HCT116 (cell line): ENCODE data around the gene CFAP77. TPM values are rescaled to one million over a fixed set of nuclear protein-coding genes. Genes with fewer than 3 reads are reported as not detected.

Source experiments
- ATAC-seq: fragments of 200-7000 bp; cut with Tn5 transposase; 2 replicates; pipeline ENCODE4 v1.9.1; 2020; ENCODE audit warnings: mild to moderate bottlenecking, moderate library complexity
- BruUV-seq: library from RNA; stranded (reverse); fragments of 400-500 nt; replicated peaks from 2 replicates; lab custom pipeline; 2021; lab: Mats Ljungman, UMichigan
- CTCF ChIA-PET: fragments of 300-600 bp; sonication (Branson Sonifier 250); formaldehyde crosslinking; loops from one replicate; lab custom pipeline; 2021; ENCODE audit warnings: antibody characterized with exemption; lab: Charles Lee
- POLR2A ChIA-PET: fragments of 300-600, 350-600 bp; sonication (Branson Sonifier 250); formaldehyde crosslinking; loops from one replicate; lab custom pipeline; 2021; ENCODE audit warnings: antibody characterized with exemption; lab: Charles Lee
- RAD21 ChIA-PET, 2 experiments: fragments of 300-600 bp; sonication (Branson Sonifier 250); formaldehyde crosslinking; loops; one replicate each; lab custom pipeline; 2023; ENCODE audit warnings: low total read pairs in 2 of 2; ENCODE audit not compliant: uncharacterized antibody in 2 of 2, unreplicated experiment in 2 of 2, low non-redundant PET in 1 of 2; lab: Charles Lee
- DNase-seq: peaks from one replicate; pipeline ENCODE4 v3.0.0-alpha.2; 2010; ENCODE audit warnings: low read depth, low spot score
- H2AFZ ChIP-seq: fragments of 200-600 bp; shearing (Covaris generic), sonication (generic); 2 replicates; pipeline ENCODE4 v1.6.1; 2017; ENCODE audit warnings: low read depth, mixed run types, mixed read lengths, antibody characterized with exemption, low read length; ENCODE audit not compliant: poor library complexity, severe bottlenecking
- H3K27ac ChIP-seq: 2 replicates; pipeline ENCODE4 v1.5.1; 2012; ENCODE audit warnings: low read depth, low read length
- H3K27me3 ChIP-seq: fragments of 200-600 bp; sonication (generic); 2 replicates; pipeline ENCODE4 v1.6.1; 2016; ENCODE audit warnings: mixed run types, low read length, mixed read lengths; ENCODE audit not compliant: insufficient read depth
- H3K36me3 ChIP-seq, 2 experiments: fragments of 200-500 bp in 1 of 2; fragments of 200-600 bp in 1 of 2; sonication (Bioruptor generic) in 1 of 2; sonication (generic) in 1 of 2; 2 replicates each; pipeline versions ENCODE4 v1.5.1 to v1.6.1; 2014 to 2016; ENCODE audit warnings: low read length in 2 of 2, inconsistent platforms in 1 of 2, mixed read lengths in 1 of 2, mixed run types in 1 of 2; ENCODE audit not compliant: insufficient read depth in 2 of 2, control insufficient read depth in 1 of 2
- H3K4me1 ChIP-seq, 2 experiments: fragments of 200-600 bp in 1 of 2; sonication (generic) in 1 of 2; 2 replicates each; pipeline versions ENCODE4 v1.5.1 to v1.6.1; 2012 to 2017; ENCODE audit warnings: low read length in 2 of 2, inconsistent platforms in 1 of 2, mild to moderate bottlenecking in 1 of 2, mixed read lengths in 1 of 2, mixed run types in 1 of 2, moderate library complexity in 1 of 2; ENCODE audit not compliant: insufficient read depth in 2 of 2, control insufficient read depth in 1 of 2
- H3K4me2 ChIP-seq: fragments of 200-600 bp; sonication (generic); 2 replicates; pipeline ENCODE4 v1.6.1; 2017; ENCODE audit warnings: mixed run types, low read length, mixed read lengths
- H3K4me3 ChIP-seq, 2 experiments: fragments of 200-600 bp in 1 of 2; sonication (generic) in 1 of 2; replicated peaks in 1 of 2; 2 replicates each; pipeline ENCODE4 v1.5.1; 2011 to 2016; ENCODE audit warnings: low read length in 2 of 2, control low read depth in 1 of 2, low read depth in 1 of 2, mild to moderate bottlenecking in 1 of 2, mixed read lengths in 1 of 2, mixed run types in 1 of 2
- H3K79me2 ChIP-seq: fragments of 200-600 bp; sonication (generic); 2 replicates; pipeline ENCODE4 v1.6.1; 2017; ENCODE audit warnings: mild to moderate bottlenecking, mixed run types, low read length, moderate library complexity, mixed read lengths; ENCODE audit not compliant: insufficient read depth
- H3K9ac ChIP-seq: fragments of 200-600 bp; sonication (generic); 2 replicates; pipeline ENCODE4 v1.6.1; 2016; ENCODE audit warnings: low read length, mixed read lengths
- H3K9me2 ChIP-seq: fragments of 200-600 bp; sonication (generic), shearing (Covaris generic); 2 replicates; pipeline ENCODE4 v1.6.1; 2017; ENCODE audit warnings: mixed run types, mild to moderate bottlenecking, moderate library complexity; ENCODE audit not compliant: insufficient read depth
- H3K9me3 ChIP-seq, 2 experiments: fragments of 200-500 bp in 1 of 2; fragments of 200-600 bp in 1 of 2; sonication (Bioruptor generic) in 1 of 2; sonication (generic) in 1 of 2; 2 replicates each; pipeline ENCODE4 v1.6.1; 2014 to 2017; ENCODE audit warnings: low read length in 2 of 2, mixed read lengths in 2 of 2, inconsistent platforms in 1 of 2, low read depth in 1 of 2, mild to moderate bottlenecking in 1 of 2, mixed run types in 1 of 2, moderate library complexity in 1 of 2; ENCODE audit not compliant: control insufficient read depth in 1 of 2, insufficient read depth in 1 of 2
- H4K20me1 ChIP-seq: fragments of 200-600 bp; sonication (generic), shearing (Covaris generic); 2 replicates; pipeline ENCODE4 v1.6.1; 2017; ENCODE audit warnings: mixed run types, mild to moderate bottlenecking, moderate library complexity; ENCODE audit not compliant: insufficient read depth
- CBX3 ChIP-seq: IDR thresholded peaks from 2 replicates; pipeline ENCODE4 v1.6.1; 2012; ENCODE audit warnings: low read depth
- CEBPB ChIP-seq: IDR thresholded peaks from 2 replicates; pipeline ENCODE4 v1.6.1; 2012; ENCODE audit warnings: low read depth
- ELF1 ChIP-seq: IDR thresholded peaks from 2 replicates; pipeline ENCODE4 v1.6.1; 2012; ENCODE audit warnings: low read depth, borderline replicate concordance
- EZH2 ChIP-seq: fragments of 200-600 bp; sonication (generic); IDR thresholded peaks from 2 replicates; pipeline ENCODE4 v1.6.1; 2017; ENCODE audit warnings: antibody characterized with exemption, mixed run types
- EZH2phosphoT487 ChIP-seq: fragments of 200-600 bp; IDR thresholded peaks from 2 replicates; pipeline ENCODE4 v1.6.1; 2018; ENCODE audit warnings: antibody characterized with exemption, borderline replicate concordance
- FOSL1 ChIP-seq: IDR thresholded peaks from 2 replicates; pipeline ENCODE4 v1.6.1; 2012; ENCODE audit warnings: low read depth
- JUND ChIP-seq: IDR thresholded peaks from 2 replicates; pipeline ENCODE4 v1.6.1; 2012
- POLR2A ChIP-seq: IDR thresholded peaks from 2 replicates; pipeline ENCODE4 v1.7.0; 2011; ENCODE audit warnings: borderline replicate concordance; ENCODE audit not compliant: insufficient read depth, insufficient read length; ENCODE audit errors: extremely low read depth
- POLR2AphosphoS5 ChIP-seq: IDR thresholded peaks from 2 replicates; pipeline ENCODE4 v1.6.1; 2011; ENCODE audit warnings: mild to moderate bottlenecking, low read depth, low read length, moderate library complexity
- RAD21 ChIP-seq: IDR thresholded peaks from 2 replicates; pipeline ENCODE4 v1.6.1; 2012; ENCODE audit warnings: low read depth, mild to moderate bottlenecking
- SIN3A ChIP-seq: IDR thresholded peaks from 2 replicates; pipeline ENCODE4 v1.6.1; 2012; ENCODE audit warnings: low read depth
- YY1 ChIP-seq: IDR thresholded peaks from 2 replicates; pipeline ENCODE4 v1.6.1; 2011; ENCODE audit warnings: low read length, low read depth, moderate library complexity, mild to moderate bottlenecking; ENCODE audit not compliant: insufficient replicate concordance; ENCODE audit errors: extremely low read depth
- ZFX ChIP-seq: fragments of 450-650 bp; IDR thresholded peaks from 2 replicates; pipeline ENCODE4 v1.6.1; 2017
- ZNF274 ChIP-seq: fragments of 200-500 bp; sonication (Bioruptor generic); IDR thresholded peaks from 2 replicates; pipeline ENCODE4 v1.6.1; 2014; ENCODE audit warnings: mild to moderate bottlenecking, low read depth, low read length, inconsistent platforms
- intact Hi-C: fragments of 100-400 bp; cut with micrococcal nuclease; formaldehyde crosslinking; loops from 2 replicates; pipeline ENCODE4 v1.10.0; 2022
- total RNA-seq: library from RNA; stranded (reverse); gene quantifications from one replicate; pipeline ENCODE4 v1.2.1, GENCODE V29; 2021; ENCODE audit not compliant: unreplicated experiment
- TF ChIP-seq, protein P1 (sequence below): IDR thresholded peaks from 2 replicates; pipeline ENCODE4 v1.6.1; 2012
- TF ChIP-seq, protein P2 (sequence below): IDR thresholded peaks from 2 replicates; pipeline ENCODE4 v1.6.1; 2011; ENCODE audit warnings: mild to moderate bottlenecking, low read length, moderate library complexity; ENCODE audit not compliant: insufficient replicate concordance; ENCODE audit errors: extremely low read depth
- TF ChIP-seq, protein P3 (sequence below): IDR thresholded peaks from 2 replicates; pipeline ENCODE4 v1.6.1; 2012; ENCODE audit warnings: low read depth

Gene CFAP77
- total RNA-seq, 1 experiment from 2014 or later, result 0.98 TPM

DNA sequence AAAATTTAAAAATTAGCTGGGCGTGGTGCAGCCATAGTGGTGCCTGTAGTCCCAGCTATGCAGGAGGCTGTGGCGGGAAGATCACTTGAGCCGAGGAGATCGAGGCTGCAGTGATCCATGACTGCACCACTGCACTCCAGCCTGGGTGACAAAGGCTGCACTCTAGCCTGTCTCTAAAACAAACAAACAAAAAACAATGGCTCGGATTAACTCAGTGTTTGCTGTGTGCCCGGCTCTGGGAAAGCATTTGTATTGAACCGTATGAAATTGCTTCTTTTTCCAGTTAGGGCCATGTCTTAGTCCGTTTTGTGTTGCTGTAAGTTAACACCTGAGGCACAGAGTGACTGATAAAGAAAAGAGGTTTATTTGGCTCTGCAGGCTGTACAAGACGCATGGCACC is 62.6 kb downstream of the CFAP77 start:
- BruUV-seq, result no TSS peak
- H3K79me2 ChIP-seq, result no peaks in the 10 kb centered on the region
- DNase-seq (no peak), ATAC-seq (no peak)
- no peak overlapping the region for H3K4me2 ChIP-seq
- H3K9me3 ChIP-seq, result no peaks in the 10 kb centered on the region
- ChIA-PET POLR2A (no interaction called here), RAD21 (no interaction called here), CTCF (no interaction called here)
- H3K4me3 ChIP-seq, result no peak overlapping the region
- intact Hi-C loops, result no loop called here
- no peaks in the 10 kb centered on the region for H3K4me1 ChIP-seq
- TF ChIP-seq ZFX, result no peak
- no peak for TF ChIP-seq POLR2A
- TF ChIP-seq ZNF274, result no peak
- no peak for TF ChIP-seq JUND
- TF ChIP-seq, protein P1, sequence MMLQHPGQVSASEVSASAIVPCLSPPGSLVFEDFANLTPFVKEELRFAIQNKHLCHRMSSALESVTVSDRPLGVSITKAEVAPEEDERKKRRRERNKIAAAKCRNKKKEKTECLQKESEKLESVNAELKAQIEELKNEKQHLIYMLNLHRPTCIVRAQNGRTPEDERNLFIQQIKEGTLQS, result no peak
- no peak for TF ChIP-seq EZH2phosphoT487
- TF ChIP-seq YY1, result no peak
- no peak for TF ChIP-seq SIN3A
- TF ChIP-seq, protein P2, sequence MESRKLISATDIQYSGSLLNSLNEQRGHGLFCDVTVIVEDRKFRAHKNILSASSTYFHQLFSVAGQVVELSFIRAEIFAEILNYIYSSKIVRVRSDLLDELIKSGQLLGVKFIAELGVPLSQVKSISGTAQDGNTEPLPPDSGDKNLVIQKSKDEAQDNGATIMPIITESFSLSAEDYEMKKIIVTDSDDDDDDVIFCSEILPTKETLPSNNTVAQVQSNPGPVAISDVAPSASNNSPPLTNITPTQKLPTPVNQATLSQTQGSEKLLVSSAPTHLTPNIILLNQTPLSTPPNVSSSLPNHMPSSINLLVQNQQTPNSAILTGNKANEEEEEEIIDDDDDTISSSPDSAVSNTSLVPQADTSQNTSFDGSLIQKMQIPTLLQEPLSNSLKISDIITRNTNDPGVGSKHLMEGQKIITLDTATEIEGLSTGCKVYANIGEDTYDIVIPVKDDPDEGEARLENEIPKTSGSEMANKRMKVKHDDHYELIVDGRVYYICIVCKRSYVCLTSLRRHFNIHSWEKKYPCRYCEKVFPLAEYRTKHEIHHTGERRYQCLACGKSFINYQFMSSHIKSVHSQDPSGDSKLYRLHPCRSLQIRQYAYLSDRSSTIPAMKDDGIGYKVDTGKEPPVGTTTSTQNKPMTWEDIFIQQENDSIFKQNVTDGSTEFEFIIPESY, result no peak
- no peak for TF ChIP-seq ELF1
- TF ChIP-seq CBX3, result no peak
- no peak for TF ChIP-seq CEBPB
- TF ChIP-seq EZH2, result no peak
- no peak for TF ChIP-seq FOSL1
- TF ChIP-seq POLR2AphosphoS5, result no peak
- no peak for TF ChIP-seq RAD21
- TF ChIP-seq, protein P3, sequence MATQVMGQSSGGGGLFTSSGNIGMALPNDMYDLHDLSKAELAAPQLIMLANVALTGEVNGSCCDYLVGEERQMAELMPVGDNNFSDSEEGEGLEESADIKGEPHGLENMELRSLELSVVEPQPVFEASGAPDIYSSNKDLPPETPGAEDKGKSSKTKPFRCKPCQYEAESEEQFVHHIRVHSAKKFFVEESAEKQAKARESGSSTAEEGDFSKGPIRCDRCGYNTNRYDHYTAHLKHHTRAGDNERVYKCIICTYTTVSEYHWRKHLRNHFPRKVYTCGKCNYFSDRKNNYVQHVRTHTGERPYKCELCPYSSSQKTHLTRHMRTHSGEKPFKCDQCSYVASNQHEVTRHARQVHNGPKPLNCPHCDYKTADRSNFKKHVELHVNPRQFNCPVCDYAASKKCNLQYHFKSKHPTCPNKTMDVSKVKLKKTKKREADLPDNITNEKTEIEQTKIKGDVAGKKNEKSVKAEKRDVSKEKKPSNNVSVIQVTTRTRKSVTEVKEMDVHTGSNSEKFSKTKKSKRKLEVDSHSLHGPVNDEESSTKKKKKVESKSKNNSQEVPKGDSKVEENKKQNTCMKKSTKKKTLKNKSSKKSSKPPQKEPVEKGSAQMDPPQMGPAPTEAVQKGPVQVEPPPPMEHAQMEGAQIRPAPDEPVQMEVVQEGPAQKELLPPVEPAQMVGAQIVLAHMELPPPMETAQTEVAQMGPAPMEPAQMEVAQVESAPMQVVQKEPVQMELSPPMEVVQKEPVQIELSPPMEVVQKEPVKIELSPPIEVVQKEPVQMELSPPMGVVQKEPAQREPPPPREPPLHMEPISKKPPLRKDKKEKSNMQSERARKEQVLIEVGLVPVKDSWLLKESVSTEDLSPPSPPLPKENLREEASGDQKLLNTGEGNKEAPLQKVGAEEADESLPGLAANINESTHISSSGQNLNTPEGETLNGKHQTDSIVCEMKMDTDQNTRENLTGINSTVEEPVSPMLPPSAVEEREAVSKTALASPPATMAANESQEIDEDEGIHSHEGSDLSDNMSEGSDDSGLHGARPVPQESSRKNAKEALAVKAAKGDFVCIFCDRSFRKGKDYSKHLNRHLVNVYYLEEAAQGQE, result no peak
- H4K20me1 ChIP-seq, result no peaks in the 10 kb centered on the region
- no peaks in the 10 kb centered on the region for H3K36me3 ChIP-seq
- H3K27ac ChIP-seq, result no peak overlapping the region
- H3K9me2 ChIP-seq, result no peaks in the 10 kb centered on the region
- H2AFZ ChIP-seq, result no peak overlapping the region
- no peaks in the 10 kb centered on the region for H3K27me3 ChIP-seq
- H3K9ac ChIP-seq, result no peak overlapping the region
